HG03460 (cell line): ENCODE results near the gene SINHCAF.

Source experiments
- ATAC-seq: cut with Tn5 transposase; IDR thresholded peaks from one replicate; pipeline ENCODE4 v1.9.1; 2021; ENCODE audit not compliant: unreplicated experiment

SINHCAF gene

DNA sequence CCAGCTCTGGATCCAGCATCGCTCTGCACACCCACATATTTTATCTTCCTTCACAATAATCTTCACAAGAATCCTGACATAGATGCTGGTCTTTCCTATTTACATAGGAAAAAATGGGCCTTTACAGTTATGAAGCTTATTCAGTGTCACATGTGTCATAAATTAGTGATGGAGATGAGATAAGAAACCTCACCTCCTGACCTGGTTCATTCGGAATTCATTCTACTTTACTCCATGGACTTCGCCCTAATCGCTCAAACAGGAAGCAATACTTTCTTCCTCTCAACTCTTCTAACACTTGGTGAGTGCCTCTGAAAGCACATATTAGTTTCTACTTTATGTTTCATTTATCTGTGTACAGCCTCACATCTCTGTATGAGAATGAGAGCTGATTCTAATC lies 12.0 kb upstream of the SINHCAF start:
- ATAC-seq: no peak

DNA sequence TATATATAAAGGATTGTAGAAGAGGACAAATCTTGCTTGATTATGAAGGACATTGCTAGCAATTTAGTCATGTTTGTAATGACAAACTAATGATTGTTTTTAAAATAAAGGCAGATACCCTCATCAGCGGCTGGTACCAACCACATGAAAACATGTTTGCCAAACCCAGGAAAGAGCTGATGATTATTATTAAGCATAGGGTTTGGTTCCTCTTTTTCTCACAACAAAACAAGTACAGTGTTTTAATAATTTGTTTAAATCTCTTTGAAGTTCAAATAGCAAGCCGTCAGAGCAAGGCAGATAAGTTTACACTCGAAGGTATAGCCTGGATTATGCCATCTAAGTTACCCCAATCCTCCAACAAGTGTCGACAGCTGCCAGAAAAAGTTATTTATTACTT lies 5.3 kb upstream of the SINHCAF start:
- ATAC-seq: no peak

DNA sequence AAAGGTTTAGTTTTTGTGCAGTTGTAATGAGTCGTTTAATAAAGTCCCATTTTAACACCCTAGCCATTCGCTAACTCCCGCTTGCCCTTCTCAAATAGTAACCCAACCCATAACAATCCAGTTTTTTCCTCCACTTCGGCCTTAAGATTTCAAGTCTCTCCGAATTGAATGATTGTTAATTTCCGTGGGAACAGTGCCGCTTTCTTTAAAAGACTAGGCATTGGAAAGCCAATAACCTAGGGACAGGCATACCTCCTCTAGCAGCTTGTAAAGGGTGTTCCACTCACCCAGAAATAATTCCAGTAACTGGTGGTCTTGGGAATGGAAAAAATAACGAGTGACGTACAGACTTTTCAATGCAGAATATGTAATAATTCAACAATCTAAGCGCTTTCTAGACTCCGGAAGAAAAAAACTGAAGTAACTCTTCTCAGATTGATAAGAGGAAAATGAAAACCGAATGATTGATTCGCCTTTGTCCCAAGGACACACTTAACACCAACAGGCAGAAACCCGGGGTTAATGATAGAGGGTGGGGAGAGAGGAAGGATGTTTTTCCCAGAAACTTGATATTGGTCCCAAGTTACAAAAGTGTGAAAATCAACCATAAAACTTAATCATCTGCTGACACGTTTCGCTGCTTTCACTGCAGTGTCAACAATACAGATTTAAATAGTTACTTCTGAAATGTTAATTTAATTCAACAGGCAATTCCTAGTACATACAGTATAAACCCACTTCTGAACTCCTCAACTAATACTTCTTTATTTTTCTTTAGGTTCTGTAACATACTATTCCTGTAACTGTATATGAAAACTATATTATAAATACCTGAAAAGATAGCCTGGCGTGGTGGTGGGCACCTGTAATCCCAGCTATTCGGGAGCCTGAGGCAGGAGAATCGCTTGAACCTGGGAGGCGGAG lies 1.0 kb upstream of the SINHCAF start:
- no peak for ATAC-seq

DNA sequence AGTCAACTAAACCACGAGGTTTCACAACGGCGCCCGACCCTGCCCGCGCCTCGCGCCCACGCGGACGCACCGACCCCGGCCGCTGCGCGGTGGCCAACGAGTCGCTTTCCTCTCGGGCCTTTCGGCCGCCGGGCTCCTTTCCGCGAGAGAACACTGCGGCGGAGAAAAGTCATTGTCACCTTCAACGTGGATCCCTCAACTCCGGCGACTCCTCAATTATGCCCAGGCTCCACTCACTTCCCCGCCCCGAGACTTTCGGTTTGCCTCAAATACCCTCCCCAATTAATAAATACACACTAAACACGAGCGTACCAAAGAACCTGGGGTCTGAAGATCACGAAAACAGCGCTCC lies 450 bp downstream of the SINHCAF start:
- no peak for ATAC-seq

DNA sequence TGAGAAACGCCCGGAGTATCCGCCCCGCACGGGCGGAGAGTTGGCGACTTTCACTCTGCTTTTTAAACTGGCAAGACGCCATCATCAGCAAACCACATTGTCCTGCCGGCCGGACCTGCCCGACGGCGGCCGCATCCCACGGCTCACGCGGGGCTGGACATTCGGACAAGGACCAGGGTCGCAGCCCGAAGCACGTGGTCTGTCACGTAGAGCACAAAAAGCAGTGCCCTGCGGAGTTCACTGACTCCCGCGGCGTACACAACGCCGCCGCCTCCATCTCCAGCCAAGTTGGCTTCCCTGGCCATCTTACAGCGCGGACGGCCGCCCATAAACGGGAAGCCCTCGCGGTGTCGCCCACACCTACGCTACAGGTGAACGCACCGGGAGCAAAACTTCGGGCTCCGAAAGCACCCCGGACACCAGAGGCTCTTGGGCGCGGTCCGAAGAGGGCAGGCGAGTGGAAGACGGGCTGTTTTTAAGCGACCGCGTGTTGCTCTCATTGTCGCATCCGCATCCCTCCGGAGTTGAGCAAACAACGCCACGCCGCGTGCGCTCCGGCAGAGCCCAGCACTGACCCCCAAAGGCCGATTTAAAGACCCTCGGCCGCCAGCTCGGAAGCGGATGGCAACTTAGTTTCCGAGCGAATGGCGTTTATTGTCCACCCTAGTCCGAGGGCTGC lies 966 bp downstream of the SINHCAF start:
- ATAC-seq: no peak

DNA sequence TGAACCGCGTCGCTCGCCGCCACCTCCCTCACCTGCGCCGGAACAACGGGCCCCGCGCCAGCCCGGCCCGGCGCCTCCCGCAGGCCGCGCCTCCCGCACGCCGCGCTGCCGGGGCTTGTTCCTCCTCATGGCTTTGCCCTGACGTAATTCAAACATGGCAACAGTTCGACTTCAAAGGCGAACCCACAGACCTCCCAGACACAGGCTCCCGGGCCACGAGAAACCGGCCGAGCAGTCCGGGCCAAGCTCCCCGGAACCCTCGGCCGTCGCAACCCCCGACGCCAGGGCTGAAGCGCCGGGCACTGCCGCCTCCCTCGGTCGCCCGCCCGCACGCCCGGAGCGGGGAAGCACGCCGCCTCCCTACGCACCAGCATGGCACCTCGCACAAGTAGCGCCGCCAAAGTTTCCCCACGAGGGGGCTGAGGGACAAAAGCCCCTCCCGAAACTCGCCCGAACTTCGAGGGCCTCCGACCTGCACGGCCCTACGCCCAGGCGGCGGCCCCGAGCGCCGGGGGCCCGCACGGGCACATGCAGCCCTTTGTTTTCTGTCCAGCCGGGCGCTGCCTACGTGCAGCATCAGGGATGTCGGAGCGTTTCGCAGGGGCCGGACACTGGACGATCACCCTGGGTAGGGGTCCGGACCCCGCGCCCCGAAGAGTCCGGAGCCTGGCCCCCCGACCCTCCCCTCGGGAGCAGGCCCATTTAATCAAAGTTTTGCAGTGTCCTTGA lies 1.7 kb downstream of the SINHCAF start:
- ATAC-seq: peak; percentile 28

DNA sequence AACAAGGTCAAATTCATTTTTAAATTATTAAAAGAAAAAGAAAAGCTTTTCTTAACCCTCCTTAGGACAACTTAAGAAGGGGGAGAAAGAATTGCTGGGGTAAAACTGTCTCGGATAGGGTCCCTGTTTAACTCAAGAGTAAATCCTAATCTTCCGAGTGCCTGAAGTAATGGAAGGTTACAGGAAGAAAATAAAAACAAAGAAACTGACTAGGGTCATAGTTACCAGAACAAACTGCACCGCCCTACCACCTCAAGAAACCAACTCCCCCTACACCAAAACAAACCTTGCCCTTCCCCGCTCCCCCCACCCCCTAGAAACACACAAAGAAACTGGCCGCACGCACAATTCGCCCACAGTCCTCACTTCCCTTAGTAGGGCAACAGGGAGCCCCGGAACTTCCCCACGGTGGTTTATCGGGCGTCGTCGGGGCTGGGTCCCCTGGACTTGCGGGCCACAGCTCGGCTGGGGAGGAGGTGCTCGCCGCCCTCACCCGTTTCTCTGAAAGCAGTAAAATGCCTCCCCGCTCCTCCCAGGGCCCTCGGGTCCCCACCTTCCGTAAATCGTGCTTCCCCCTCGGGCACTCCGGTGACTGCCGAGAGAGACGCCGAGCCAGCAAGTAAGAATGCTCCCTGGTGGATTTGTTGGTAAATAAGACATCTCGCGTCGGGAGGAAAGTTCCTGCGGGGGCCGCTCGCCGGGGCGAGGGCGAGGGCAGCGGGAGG lies 2.4 kb downstream of the SINHCAF start:
- ATAC-seq: peak; percentile 20

DNA sequence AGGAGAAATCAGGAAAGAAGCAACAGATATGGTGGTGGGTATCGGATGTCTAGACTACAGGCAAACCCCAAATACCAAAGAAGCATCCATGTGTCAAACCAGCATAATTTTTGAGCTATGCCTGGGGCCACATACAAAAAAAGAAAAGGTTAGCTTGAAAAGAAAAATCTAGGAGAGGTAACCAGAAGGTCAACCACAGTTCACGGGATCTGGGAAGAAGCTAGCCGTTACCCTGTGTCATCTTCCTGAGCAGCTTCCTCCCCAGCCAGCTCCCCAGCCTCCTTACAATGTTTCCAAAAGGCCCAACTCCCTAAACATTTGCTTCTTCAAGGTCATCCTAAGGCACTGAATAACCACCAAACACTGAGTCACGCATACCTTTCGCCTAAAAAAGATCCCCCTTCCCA lies 3.1 kb downstream of the SINHCAF start:
- no peak for ATAC-seq

DNA sequence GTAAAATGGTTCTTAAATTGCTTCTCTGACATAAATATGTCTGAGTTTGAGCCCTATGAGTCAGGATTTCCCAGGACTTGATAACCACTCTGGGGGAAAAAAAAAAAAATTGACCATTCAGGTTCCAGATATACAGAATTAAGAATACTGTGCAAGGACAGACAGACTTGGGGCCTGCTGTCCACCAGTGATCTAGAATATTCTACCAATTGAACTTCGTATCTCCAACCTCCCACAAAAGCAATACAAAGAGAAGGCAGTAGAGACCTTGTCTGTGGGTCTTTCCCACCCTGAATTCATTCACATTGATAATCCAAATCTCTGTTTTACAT lies 4.1 kb downstream of the SINHCAF start:
- ATAC-seq: no peak

DNA sequence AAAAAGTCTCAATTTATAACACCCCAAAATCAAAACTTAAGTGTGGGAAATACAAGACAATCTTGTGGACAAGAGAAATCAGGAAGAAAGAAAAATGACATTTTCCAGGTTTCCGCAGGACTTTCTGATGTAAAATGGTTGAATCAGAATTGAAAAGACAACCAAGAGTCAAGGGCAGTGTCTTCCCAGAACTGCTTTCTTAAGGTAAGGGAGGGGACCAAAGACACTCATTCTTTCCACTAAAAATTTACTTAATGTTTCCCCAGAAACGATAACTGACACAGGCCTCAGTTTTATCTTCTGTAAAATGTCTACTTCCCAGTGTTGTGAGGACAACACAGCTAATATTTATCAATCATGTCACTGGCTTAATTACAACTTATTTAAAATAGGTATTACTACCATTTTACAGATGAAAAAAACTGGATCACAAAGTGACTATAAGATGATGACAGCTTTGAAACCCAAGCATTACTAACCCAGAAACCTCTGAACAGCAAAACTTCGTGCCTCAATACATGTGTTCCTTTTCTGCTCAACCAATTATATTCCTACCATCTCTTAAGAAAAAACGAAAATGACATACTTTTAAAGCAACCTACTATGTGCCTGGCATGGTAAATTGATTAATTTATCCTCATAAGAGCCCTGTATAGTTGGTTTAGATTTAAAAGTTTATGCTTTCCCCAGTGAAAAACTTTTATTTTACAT lies 4.6 kb downstream of the SINHCAF start:
- ATAC-seq: no peak

DNA sequence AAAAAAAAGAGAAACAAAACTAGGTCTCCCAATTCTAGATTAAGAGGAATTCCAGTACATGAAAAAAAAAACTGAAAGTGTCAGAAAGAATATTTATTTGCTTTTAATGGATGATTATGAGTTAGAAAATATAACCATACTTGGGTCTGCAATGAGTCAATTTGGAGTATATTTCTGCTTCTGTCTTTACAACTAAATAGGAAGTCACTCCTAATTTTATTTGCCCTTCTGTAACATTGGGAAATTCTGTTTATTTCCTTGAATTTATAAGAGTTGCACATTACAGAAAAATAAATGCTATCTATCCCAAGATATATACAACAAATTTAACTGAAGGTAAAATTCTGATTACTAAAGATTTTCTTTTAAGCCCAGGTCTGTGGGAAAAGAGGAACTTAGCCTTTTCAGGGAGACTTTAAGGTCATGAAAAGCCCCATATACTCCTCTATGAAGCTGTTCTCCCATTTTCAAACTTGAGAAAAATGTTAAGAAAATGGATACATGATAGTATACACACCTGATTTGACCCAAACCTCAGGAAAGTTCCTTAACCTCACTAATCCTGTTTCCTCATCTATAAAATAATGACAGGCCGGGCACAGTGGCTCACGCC lies 7.2 kb downstream of the SINHCAF start:
- ATAC-seq: no peak

DNA sequence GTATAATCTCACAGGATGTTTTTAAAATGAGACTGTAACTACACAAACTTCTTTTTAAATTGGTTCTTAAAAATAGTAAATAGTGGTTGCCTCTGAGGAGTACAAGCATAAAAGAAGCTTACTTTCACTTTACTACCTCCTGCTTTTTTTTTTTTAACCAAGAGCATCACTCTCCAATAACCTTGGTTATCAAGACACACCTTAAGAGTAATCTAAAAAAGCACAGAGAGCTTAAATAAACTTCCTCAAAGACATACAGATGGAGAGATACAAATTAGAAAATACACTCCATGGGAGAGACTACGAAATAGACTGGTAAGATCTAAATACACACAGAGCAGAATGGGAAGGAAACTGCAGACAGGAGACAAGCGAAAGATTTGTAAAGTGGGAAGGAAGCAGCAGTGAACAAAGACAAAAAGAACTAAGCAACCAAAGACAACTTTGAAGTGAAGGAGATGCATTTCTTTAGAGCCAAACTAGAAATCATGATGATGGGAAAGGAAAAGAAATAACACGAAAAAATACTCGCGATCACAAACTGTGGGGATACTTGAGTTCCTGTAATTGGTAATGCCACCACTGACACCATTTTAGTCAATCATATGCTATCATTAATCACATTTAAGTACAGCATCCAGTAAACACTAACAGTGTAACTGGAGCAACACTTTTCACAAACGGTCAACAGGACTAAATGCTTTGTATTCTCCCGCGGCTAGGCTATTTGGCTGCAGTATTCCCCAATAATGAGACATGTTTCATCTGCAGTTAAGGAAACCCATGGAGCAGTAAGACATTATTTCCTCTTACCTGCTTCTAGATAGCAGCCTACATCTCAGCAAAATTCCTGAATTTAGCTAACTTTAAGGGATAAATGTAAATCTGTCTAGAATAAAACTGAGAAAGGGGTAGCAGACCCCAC lies 8.2 kb downstream of the SINHCAF start:
- ATAC-seq: no peak

DNA sequence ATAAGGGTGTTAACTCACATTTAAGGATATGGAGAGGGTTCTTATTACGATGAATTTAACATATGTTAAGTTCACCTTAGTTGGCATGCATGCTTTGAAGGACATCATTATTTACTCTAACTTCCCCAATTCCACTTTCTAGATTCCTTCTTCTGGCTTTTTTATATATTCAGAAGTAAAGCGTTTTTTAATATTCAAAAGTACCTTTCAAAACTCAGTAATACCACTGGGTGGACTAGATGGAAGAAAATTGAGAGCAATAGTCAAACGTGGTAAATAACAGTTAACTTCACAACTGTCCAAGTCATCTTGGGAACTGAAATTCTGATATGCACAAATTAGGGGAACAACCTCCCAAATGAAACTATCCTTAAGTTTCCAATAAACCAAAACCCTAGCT lies 9.1 kb downstream of the SINHCAF start:
- ATAC-seq: peak; percentile 31

DNA sequence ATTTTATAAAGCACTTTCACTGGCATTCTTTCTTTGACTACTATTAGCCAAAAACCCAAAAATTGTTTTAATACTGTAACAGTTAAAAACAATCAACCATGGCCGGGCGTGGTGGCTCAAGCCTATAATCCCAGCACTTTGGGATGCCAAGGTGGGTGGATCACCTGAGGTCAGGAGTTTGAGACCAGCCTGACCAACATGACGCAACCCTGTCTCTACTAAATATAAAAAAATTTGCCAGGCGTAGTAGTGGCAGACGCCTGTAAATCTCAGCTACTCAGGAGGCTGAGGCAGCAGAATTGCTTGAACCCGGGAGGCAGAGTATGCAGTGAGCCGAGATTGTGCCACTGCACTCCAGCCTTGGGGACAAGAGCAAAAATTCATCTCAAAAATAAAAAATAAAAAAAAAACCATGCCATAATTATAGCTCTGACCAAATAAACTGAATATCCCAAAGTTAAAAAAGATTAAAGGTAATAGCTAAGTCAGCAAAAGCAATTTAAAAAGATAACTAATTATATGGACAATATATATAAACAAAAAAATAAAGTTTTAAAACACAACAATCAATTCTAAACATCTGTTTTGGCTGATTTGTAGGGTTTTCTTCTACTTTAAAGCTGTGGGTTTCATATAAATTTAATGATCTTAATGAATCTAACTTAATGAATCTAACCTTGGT lies 10.0 kb downstream of the SINHCAF start:
- ATAC-seq: no peak

DNA sequence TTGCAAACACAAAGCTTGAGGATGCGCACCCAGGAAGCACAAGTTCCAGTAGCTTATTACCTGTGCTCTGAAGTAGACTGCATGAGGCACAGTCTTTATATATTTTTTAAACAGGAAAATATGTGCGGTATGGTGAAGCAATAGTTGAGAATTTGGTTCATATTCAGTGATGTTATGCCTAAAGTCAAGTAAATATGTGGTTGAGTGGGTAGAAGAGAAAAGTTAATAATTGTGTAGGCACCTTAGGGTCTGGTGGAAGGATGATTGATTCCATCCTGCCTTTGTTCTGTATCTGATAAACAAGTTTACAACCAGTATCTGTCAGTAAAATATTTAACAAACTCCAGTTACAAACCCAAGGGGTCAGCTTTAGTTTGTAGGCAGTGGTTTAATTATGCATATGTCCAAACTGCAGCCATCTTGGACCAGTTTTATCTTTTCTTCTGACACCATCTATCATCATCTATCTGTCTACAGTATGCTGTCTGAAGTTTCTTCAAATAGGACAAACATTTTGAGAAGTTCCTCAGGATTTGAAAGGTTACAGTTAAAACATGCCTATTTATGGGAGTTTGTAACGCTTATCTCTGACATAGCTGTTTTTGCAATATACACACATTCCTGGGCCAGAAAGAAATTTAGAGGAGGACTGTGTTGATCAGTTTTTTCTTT lies 10.8 kb downstream of the SINHCAF start:
- no peak for ATAC-seq

DNA sequence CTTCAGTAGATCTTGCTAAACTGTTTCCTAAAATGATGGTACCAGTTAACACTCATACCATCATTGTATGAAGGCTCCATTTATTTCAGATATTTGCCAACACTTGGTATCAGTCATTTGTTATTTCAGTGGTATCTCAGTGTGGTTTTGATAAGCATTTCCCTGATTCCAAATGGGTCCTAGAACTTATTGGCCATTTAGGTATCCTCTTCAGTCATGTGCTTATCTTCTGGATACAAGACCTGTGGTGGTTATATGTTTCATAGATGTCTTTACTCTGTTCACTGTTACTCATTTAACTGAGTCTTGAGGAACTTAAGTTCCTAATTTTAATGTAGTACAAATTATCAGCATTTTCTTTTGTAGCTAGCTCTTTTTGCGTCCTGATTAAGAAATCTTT lies 13.5 kb downstream of the SINHCAF start:
- ATAC-seq: no peak

DNA sequence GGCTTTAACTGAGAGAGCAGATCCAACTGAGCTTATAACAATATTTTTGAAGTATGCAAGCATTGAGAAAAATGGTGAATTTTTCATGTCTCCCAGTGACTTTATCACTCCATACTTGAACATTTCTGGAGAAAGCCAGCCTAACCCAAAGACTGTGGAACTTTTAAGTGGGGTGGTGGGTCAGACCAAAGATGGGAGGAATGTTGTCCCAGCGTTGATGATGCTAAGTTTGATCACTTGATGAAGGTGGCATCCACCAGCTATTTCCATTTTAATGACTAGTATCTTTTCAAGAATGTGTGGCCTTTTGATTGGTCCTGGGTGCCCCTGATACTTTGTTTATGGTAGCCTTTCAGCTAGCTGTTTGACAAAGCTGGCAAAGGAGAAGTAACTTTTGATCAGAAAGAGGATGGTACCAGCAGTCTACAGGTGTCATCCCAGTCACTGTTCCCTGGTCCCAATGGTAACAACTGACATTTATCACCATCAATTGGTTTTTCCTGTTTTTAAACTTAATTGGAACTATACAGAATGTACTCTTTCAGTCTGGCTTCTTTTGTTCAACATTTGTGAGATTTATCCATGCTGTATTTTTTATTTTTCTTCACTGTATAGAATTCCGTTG lies 14.2 kb downstream of the SINHCAF start:
- no peak for ATAC-seq

DNA sequence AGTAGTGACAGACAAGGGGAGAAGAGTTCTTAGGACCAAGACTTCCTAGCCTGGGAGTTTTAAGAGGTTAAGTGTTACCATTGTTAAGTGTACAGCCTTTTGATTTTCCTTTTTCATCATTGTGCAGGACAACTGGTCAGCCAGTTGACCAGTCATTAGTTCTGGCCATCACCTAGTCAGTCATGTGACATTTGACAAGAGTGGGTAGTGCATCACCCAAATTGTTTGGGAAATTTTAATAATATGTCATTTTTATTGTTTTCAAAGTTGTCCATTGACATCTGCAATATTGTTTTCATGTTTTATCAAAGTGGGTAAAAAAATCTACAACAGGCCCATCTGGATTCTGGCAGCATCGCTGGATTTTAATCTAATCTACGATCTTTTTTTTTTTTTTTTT lies 15.5 kb downstream of the SINHCAF start:
- no peak for ATAC-seq
